Activated CD4-positive, alpha-beta T cell treated with anti-CD3 and anti-CD28 coated beads for 4 hours (primary cell): ENCODE measurements around the gene MPHOSPH9.

Experiments
- DNase-seq, 2 donors: peaks; one replicate each; pipeline ENCODE4 v3.0.0-alpha.2; 2020

MPHOSPH9 gene

DNA sequence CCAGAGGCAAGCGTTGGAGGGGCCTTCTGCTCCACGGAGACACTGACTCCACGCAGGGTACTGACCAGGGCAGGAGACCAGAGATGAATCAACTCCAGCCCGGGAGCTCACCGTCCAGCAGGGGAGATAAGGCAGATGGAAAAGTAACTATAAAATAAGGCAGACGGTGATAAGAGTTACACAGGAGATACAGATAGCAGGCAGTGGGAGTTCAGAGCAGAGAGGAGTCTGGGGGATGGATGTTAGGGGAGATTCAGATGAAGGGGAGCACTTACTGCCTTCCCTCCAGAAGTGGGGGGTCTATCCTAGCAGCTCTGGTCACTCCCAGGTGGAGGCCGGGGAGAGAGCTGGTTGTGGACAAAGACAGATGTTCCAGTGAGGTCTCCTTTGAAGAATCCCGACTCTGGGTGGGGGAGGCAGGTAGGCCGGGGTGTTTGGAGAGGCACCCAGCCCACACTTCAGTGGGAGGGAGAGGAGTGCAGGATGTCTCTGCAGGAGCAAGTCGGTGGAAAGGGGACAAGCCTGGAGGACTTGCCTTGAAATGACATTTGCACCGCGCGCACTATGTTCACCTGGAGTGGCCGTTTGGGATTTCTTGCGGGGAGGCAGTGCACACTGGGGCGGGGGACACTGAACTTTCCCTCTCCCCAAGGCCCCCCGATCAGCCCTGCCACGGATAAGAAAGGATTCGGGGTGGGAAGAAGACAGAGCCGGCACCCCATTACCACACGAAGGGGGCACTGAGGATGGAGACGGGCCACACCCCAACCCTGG, 83.3 kb downstream of the MPHOSPH9 start:
- DNase-seq: no peak

DNA sequence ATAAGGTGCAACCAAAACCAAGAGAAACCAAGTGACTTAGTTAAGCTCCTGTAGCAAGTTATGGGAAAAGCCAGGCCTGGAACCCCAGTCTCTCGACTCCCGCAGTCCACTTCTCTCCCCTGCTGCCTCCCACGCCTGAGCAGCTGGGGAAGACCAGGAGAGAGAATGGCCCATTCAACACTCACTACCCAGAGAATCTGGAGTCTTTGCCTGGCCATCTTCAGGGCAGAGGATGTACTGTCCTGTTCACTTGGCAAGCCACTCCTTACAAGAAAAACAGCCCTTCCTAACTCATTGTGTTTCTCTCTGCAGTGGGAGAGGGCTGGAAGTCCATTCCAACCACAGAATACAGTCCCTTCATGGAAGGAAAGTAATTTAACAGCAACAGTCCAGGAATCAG, 83.9 kb downstream of the MPHOSPH9 start:
- DNase-seq: no peak

DNA sequence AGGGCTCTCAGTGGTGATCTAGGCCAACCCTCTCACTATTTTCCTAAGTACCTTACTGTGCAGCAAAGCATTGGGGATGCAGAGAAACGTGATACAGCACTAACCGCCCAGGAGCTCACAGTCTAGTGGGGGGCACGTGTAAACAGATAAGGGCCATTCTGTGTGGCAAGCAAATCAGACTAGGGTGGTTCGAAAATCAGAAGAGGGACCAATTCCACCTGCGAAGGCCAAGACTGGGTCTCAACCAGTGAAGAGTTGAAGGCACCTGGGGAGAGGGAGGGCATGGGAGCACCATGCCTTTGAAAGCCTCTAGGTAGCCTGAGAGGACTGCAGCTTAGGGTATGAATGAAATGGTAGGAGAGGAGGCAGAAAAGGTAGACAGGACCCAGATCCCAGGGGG, 84.3 kb downstream of the MPHOSPH9 start:
- no peak for DNase-seq

DNA sequence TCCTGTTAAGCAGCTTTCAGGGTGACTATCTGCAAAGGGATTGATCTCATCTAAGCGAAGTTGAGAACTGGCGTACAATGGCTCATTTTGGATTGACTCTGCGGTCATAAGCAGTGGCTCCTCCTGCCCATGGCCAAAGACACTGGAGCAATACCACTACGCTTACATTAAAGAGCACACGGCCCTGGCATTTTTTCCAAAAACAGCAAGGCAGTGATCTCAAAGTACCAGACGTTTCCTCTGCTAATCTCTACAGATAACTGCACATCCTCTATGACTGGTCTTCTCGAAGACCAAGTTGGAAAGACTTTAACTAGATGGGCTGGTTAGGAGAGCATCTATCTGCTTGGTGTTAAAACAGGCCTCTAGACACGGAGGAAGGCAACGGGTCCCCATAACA, 84.7 kb downstream of the MPHOSPH9 start:
- no peak for DNase-seq

DNA sequence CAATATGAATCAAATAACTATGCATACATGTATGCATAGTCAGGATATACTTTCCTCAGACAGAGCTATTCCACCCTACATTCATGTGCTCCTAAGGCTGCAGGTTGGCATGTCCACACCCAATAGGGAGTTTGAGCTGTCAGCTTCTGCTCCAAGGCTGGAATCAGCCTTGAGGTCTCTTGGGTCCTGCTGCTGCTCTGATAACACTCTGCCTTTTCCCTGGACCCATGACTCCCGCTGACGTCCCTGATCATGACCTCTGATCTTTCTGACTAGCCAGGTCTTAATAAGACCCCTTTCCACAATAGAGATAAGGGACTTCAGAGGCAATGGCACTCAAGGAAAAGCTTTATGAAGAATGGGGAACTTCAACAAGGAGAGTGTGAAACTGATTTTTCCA, 87.7 kb downstream of the MPHOSPH9 start:
- DNase-seq: no peak

DNA sequence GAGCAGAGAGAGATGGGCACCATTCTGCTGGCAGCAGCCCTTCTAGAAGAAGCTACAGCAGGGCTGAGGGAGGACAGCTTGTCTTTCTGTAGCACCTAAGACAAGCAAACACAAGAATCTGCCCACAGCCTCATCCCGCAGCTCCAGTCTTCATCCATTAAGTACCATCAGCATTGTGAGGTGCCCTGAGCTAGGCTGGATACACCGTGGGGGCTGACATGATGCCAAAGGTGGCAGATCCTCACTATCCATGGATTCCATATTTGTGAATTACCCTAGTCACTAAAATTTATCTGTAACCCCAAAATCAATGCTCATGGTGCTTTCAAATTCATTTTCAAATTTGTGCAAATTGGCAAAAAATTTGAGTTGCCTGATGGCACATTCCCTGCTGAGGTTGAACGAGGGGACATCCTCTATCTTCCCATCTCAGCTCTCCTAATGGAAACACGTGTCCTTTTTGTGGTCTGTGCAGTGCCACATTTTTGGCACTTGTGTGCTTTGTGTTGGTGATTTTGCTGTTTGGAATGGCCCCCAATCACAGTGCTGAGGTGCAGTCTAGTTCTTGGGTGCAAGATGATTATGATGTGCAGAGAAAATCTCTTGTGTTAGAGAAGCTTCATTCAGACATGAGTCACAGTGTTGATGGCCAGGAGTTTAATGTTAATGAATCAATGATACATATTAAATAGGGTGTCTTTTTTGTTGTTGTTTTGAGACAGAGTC, 89.0 kb downstream of the MPHOSPH9 start:
- DNase-seq: no peak

DNA sequence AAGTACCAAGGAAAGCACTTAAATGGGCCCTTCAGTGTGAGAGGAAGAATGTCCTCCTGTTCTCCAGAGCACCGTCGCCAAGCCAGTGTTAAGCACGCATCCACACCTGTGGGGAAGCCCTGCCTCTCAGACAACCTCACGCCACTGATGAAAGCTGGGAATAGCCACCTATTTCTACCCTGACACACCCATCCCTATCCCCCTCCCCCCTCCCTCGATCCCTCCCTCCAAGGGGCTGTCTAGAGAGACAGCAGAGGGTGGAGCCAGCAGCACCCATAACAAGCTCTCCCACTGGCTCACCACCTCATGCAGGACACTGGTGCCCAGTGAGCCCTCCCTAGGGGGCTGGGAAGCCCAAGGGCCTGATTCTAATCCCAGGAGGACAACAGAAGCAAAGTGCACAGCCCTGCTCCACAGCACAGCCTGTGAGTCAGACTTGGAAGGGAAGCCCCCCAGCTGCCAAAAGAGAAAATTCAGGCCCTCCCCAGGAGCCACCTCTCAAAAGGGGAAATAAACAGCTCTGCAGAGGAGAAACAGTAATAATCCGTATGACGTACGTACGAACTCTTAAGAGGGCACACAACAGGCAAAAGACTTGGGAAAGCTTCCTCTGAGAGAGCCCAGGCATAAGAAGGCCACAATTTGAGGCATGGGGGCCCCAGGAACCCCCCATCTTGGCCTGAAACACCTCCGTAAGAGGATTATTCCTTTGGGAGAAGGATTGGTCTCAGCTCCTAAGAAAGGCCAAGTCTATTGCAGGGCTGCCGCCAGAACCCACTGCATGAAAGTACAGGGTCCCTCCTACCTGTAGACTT, 89.8 kb downstream of the MPHOSPH9 start:
- no peak for DNase-seq

DNA sequence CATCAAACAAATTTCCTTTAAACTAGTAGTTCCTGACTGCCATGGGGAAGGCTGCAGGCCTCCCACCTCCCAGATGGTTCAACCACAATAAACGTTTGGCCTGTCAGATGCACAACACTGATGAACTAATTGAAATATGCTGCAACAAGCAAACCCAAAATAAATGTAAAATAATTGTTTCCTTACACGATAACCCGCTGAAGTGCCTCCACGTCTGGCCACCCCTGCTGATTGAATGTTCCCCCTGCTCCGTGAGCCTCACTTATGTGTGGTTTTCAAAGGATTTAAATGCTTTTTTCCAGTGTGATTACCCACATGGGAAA, 90.5 kb downstream of the MPHOSPH9 start:
- DNase-seq: no peak

DNA sequence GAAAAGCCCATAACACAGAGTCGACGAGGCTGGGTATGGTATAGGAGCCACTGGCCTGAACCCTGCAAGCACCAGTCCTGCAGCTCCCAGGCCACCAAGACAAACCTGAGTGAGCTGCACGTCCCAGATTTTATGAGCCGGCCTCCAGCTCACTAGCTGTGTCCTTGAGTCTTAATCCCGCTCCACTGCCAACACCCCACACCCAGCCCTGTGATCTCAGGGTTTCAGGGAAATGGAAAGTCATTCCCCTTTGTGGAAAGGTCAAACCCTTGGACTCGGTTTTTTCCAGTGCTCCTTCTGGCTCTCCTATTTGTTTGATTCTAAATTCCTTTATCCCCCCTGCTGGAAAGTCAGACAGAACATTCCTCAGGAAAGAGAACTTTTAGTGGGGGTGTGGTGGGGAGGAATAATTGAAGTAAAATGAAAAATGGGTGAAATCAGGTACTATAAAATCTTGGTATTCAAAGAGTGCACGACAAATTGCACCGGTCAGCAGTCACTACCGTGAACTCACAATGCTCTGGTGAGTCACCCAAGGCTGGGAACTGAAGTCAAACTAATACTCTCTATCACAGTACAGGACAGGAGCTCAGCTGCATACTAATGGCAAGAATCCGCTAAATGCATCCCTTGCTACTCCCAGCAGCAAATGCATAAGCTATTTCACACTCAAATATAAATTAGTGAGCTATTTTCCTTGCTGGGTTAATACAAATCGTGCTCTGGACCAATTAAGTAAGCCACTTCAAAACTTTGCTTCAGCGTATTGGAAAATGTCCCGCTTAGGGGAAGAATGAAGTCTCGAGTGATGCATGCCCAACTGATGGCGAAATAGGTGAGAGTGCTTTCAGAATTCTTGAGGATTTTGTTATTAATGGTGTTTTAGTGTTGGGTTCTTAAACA, 91.1 kb downstream of the MPHOSPH9 start:
- DNase-seq: no peak

DNA sequence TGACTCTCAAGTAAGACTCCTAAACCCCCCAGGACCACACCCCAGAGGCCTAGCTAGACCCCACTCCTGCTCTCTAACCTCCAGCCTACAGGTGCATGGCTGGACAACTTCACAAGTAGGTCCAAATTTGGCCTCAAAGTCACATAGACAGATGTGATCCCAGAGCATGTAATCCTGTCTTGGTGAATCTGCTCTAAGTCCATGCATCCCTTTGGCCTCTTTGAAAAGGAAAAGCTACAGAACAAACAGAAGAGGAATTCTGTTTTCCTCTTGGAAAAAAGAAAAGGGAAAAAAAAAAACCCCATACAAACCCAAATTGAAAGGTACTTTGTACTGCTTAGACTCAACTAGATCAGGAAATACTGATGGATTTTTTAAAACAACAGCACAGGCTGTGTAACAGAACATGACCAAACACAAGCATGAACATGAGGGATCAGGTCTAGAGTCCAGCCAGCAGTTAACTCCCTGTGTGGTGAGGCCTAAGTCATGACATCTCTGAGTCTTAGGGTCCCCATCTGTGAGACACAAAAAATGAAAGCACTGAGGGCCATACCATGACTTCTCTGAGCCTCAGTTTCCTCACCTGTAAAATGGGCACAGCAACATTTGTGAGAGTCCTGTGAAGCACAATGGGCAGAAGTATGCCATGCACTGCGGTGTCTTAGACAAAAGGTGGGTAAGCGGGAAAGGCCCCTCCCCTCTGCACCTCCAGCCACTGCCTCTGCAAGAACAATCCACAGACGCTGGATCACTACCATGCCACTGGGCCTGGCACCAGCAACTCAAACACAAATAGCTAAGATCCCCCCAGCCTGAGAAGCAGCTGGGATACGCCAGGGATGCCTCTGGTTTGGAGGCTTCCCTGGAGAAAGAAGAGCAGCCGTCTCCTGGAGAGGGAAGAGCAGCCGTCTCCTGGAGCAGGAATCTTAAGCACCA, 92.0 kb downstream of the MPHOSPH9 start:
- no peak for DNase-seq

DNA sequence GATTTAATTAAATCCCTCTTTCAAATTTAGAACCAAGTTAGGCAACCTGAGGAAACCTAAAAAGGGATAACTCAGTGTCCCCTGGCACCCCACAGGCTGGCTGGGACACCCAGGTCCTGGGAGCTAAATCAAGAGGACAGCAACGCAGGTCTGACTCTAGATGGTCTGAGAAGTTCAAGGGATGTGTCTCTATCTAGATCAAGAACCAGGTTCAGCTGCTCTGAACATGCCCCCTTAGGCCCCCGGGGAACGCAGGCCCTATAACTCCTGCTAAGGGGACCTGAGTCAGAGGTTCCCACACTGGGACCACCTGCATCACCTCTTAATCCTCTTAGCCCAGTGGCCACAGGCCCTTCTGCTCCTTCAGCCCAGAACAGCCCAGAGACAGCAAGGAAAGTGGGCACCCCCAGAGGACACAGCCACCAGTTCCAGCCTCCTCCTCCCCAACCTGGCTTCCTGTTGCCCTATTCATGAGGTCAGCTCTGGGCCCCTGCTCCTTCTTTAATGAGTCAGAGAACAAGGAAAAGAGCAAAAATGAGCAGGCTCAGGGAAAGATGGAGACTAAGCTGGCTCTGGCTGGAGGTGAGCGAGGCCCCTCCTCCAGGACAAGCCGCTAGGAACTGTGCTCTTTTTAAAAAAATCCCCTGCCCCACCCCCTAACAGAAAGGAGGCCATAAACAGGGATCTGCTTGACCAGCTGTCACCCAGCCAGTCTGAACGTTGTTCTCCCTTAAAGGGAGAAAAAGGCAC, 92.8 kb downstream of the MPHOSPH9 start:
- no peak for DNase-seq

DNA sequence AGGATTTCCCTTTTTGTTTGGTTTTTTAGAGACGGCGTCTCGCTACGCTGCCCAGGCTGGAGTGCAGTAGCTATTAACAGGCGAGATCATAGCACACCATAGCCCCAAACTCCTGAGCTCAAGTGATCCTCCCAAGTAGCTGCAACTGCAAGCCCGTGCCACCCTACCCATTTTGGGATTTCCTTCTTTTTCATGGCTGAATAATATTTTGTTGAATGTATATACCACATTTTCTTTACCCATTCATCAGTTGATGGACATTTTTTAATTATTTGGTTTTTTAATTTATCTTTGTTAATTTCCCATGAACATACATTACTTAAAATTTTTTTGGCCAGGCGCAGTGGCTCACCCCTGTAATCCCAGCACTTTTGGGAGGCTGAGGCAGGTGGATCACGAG, 97.3 kb downstream of the MPHOSPH9 start:
- DNase-seq: no peak

DNA sequence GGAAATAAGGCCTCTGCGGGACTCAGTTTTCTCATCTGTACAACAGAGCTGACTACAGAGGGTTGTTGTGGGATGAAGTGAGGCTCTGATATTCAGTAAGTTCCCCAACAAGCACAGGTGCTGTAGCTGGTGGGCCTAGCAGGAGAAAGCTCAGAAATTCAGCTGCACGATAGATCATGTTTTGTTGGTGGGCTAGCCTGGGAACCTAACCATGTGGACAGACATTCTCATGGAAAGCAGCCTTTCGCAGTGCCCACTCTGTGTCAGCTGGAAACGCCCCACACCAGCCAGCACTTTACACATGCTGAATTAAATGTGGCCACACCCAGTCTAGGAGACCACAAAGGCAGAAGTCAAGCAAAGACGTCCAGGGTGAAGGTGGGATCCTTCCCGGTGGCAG, 98.1 kb downstream of the MPHOSPH9 start:
- DNase-seq: no peak

DNA sequence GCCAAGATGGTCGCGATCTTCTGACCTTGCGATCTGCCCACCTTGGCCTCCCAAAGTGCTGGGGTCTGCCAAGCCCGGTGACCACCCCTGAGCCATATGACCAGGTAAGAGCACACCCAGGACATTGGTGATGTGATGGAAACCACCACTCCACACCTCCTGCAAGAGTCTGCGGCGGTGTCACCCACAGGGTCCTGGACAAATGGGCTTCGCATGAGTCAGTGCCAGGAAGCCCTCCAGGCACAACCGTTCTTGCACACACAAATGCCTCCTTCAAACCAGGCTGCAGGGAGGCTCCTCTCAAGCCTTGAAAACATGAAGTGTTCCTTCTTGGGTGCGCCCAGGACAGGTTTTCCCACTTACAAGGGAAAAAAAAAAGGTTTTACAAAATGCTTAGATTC, 98.7 kb downstream of the MPHOSPH9 start:
- DNase-seq: no peak

DNA sequence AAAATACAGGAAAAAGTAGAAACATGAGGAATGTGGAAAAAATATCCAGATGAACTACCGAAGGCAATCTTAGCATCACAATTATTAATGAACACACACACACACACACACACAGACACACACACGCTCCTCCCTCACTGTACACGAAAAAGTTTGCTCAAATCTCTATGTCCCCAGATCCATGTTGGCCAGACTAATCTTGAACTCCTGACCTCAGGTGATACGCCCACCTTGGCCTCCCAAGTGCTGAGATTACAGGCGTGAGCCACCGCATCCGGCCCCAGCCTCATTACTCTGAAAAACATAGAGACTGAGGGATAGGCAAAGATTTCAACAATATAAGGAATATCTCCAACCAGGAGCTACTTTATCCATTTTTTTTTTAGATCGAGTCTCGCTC, 99.2 kb downstream of the MPHOSPH9 start:
- DNase-seq: no peak

DNA sequence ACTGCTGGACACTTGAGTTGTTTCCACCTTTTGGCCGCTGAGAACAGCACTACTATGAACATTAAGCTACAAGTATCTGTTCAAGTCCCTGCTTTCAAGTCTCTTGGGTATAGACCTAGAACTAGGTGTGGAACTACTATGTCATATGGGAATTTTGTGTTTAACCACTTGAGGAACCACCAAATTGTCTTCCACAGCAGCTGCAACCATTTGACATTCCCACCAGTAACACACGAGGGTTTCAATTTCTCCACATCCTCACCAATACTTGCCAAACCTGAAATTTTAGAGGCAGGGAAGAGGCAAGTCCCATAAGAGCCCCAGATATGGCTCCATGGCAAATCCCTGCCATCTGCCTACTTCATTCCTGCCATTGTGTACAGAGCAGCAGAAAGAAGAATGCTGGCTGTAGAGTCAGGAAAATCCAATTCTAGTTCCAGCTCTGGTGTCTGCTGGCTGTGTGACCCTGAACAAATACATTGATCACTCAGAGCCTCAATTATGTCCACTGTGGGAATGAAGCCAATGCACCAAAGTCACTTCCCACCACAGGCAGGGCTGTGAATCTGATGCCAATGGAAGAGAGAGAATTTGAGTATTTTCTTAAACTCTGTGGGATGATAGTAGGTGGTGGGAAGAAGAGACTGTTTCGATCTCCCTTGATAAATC, 99.9 kb downstream of the MPHOSPH9 start:
- DNase-seq: no peak

DNA sequence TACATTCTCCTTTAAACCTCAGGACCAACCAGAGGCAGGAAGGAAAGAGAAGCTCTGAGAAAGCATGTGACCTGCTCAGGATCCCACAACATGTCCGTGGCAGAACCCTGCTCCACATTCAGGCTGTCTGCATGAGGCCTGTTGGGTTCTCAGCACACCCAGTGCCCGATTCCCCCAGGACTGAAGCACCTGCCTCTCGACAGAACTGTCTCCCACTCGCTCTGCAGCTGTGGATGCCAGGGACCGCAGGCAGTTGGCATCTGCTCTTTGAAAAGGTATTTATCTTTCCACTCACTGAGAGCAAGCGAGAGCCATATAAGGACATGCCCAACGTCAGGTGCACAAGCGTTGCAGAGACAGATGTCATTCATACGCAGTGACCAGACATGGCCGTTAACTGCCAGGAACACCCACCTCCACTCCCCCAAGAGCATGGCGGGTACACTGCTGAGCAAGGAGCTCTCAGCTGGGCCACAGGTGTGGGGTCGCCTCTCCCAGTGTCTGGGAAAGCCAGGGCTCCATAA, 101.0 kb downstream of the MPHOSPH9 start:
- DNase-seq: peak in 1 of 2 donors; percentile 16

DNA sequence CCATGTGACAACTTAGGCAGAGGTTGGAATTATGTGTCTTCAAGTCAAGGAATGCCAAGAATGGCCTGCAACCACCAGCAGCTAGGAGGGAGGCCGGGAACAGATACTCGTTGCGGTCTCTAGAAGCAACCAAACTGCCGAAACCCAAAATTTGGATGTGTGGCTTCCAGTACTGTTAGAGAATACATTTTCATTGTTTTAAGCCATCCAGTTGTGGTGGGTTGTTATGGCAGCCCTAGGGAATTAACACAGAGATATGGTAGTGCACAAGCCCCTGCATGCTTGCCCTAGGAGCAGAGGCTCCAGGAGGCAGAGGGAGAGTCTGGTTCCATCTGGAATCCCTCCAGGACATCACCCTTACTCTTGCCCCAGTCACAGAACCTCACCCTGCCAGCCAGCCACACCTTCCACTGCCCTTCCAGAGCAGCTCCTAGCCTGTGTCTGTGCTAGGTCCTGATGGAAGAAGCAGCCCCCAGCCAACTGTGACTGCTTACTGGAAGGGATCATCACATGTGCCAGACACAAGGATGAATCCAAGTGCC, 101.6 kb downstream of the MPHOSPH9 start:
- no peak for DNase-seq

DNA sequence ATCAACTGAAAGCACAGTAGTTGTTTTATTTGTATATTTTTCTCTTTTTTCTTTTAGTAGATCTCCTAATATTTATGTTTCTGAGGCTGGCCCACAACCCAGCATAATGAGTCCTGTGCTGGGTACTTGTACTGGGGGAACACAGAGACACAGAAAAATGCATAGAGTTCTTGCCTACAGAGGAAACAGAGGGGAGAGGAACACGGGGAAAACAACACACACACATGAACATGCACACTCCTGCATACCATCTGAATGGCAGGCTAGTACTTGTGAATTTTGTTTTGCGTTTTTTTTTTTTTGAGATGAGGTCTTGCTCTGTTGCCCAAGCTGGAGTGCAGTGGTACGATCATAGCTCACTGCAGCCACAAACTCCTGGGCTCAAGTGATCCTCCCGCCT, 103.3 kb downstream of the MPHOSPH9 start:
- DNase-seq: no peak

DNA sequence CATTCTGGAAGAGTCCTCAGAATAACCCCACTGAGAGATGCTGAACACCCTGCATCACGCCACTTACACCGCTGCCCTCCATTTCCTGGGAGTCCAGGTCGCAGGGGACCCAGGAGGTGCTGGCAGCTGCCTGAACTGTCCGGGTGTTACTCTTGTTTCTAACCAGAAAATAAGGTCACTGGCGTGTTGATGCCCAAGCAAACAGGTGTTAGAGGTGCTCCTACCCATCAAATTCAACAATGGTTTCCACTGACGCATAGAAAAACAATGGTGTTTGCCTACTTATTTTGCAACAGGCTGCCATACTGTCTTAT, 105.8 kb downstream of the MPHOSPH9 start:
- DNase-seq: no peak
